GM13977 (cell line): ENCODE measurements around the gene SRSF8.
"Not testable (repeated sequence)": the region's sequence is repeated elsewhere in the genome, so short reads cannot be mapped to it uniquely, and the experiment has no call there.

Experiments
- DNase-seq: peaks from one replicate; pipeline ENCODE4 v3.0.0; 2012; ENCODE audit warnings: low spot score
- in situ Hi-C: fragments of 300-500 bp; cut with MboI; formaldehyde crosslinking; loops from one replicate; pipeline ENCODE4 v1.12.0; 2022; ENCODE audit warnings: low sequenced_read_pairs, low pct_unique_long_range_greater_than_20kb, mixed read lengths, inconsistent platforms; ENCODE audit not compliant: unreplicated experiment
- TF ChIP-seq, protein P1 (sequence below): IDR thresholded peaks from 2 replicates; pipeline ENCODE4 v1.5.1; 2012; ENCODE audit warnings: mild to moderate bottlenecking, control low read depth; ENCODE audit not compliant: insufficient read depth; ENCODE audit errors: extremely low read depth, missing control alignments

SRSF8 gene

GRCh38 chr11:95042239-95042638 is 24.5 kb upstream of the SRSF8 start:
- no peak for DNase-seq
- in situ Hi-C loops, result no loop called here
- TF ChIP-seq, protein P1, sequence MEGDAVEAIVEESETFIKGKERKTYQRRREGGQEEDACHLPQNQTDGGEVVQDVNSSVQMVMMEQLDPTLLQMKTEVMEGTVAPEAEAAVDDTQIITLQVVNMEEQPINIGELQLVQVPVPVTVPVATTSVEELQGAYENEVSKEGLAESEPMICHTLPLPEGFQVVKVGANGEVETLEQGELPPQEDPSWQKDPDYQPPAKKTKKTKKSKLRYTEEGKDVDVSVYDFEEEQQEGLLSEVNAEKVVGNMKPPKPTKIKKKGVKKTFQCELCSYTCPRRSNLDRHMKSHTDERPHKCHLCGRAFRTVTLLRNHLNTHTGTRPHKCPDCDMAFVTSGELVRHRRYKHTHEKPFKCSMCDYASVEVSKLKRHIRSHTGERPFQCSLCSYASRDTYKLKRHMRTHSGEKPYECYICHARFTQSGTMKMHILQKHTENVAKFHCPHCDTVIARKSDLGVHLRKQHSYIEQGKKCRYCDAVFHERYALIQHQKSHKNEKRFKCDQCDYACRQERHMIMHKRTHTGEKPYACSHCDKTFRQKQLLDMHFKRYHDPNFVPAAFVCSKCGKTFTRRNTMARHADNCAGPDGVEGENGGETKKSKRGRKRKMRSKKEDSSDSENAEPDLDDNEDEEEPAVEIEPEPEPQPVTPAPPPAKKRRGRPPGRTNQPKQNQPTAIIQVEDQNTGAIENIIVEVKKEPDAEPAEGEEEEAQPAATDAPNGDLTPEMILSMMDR, result no peak

DNA sequence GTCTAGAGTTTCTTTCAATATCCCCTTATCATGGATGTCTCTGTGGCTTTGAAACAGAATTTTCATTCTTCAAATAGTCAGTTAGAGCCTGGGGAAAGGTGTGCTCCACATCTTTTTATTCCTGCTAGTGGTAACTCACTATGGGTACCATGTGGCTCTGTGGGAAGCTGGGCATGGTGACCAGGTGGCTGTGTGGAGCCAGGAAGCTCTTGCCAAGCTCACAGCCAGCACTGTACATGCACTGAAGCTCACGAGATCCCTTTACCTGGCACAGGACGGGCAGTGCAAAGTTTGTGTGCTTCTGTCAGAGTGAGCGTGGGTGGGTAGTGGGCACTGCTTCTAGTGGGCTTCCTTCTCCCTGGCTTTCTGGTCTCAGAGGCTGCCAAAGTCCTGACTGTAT is 23.8 kb upstream of the SRSF8 start:
- DNase-seq, result no peak
- in situ Hi-C loops, result no loop called here
- TF ChIP-seq, protein P1, result no peak

- TF ChIP-seq, protein P1, result no peak
- in situ Hi-C loops, result no loop called here
Observed at GRCh38 chr11:95044010-95044409, 22.7 kb upstream of the SRSF8 start.

DNA sequence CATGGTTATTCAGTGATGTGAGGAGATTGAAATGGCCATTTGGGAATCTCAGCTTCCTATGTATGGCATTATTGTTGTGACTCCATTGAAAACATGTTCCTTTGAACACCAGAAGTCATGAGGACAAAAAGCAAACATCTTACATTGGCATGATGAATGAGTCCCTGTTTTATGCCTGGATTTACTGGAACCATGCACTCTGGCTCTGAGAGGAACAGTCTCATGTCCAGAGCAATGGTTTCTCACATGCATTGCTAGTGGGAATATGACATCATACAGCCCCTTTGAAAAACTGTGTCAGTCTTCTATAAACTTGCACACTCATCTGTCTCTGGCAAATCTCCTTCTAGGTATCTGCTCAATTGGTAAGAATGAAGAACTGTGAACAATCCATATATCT is 20.9 kb upstream of the SRSF8 start:
- TF ChIP-seq, protein P1, result no peak
- in situ Hi-C loops, result no loop called here
- DNase-seq, result no peak

More at GRCh38 chr11:95044010-95044409, 22.7 kb upstream of the SRSF8 start:
- no peak for DNase-seq

DNA sequence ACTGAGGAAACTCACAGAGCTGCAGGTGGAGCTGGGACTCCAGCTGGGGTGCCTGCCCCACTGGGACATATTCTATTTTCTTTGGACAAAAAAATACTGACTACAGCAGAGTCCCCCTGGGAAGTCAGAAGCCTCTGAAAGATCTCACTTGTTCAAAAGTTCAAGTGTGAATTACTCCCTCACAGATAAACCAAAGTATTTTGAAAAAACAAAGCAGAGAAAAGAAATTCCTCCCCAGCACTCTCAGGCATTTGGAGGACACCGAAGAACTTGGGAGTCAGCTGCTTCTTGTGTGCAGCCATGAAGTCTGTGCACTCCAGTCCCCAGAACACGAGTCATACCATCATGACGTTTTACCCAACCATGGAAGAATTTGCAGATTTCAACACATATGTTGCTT is 17.6 kb upstream of the SRSF8 start, which contains the start of gene KDM4F:
TSS of gene KDM4F (plus strand) at position 301 of the 400 bp plus-strand sequence.
- in situ Hi-C loops, DNase-seq: not testable (repeated sequence)

GRCh38 chr11:95050595-95051202 is 16.0 kb upstream of the SRSF8 start:
- TF ChIP-seq, protein P1, result no peak
- DNase-seq, result no peak
- in situ Hi-C loops, result no loop called here

DNA sequence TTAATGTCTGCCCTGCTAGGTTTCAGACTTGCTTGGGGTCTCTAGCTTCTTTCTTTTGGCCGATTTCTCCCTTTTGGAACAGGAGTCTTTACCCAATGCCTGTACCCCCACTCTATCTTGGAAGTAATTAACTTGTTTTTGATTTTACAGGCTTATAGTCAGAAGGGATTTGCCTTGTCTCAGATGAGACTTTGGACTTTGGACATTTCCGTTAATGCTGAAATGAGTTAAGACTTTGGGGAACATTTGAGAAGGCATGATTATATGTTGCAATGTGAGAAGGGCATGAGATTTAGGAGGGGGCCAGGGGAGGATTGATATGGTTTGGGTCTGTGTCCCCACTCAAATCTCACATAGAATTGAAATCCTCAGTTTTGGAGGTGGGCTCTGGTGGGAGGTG is 12.4 kb upstream of the SRSF8 start:
- in situ Hi-C loops, result no loop called here
- TF ChIP-seq, protein P1, result no peak
- no peak for DNase-seq
